Erythroblast (primary cell): ENCODE results near the gene LRRC4.

Experiments
- GATA1 ChIP-seq: IDR thresholded peaks from 2 replicates; pipeline ENCODE4 v1.6.1; 2011; ENCODE audit warnings: low read depth, mild to moderate bottlenecking, control low read depth, low read length, moderate library complexity
- POLR2A ChIP-seq: IDR thresholded peaks from 2 replicates; pipeline ENCODE4 v1.6.1; 2011; ENCODE audit warnings: mild to moderate bottlenecking, low read length

DNA sequence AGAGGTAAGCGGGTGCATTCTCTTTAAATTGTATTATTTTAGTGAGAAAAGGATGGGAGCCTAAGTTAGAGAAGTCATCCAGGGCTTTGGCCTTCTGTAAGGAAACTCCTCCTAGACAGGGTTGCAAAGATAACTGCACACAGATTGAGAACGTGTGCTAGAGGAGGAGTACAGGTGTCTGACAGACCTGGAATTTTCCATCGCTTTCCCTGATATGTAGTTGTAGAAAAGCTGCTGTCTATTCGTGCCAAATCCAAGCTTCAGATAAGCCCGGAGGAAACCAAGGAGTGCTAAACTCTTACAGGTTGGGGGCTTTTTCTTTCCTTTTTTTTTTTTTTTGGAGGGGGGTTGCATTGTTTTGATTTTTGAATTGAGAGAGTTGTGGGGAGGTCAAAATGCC lies 23.1 kb downstream of the LRRC4 start:
- no peak for TF ChIP-seq POLR2A
- no peak for TF ChIP-seq GATA1
